DOHH2 (cell line): ENCODE results near the gene FAM72B.
"Not testable (repeated sequence)": the region's sequence is repeated elsewhere in the genome, so short reads cannot be mapped to it uniquely, and the experiment has no call there.

Experiments used
- CTCF ChIP-seq: fragments of 200-600 bp; sonication (generic); IDR thresholded peaks from one replicate; pipeline ENCODE4 v1.5.1; 2014; ENCODE audit warnings: antibody characterized with exemption, mild to moderate bottlenecking, low read depth, low read length; ENCODE audit not compliant: poor library complexity, severe bottlenecking
- EZH2phosphoT487 ChIP-seq: fragments of 200-600 bp; sonication (generic); IDR thresholded peaks from 2 replicates; pipeline ENCODE4 v1.6.1; 2017; ENCODE audit warnings: borderline replicate concordance, mild to moderate bottlenecking, antibody characterized with exemption, low read length, moderate library complexity, mixed read lengths

GRCh38 chr1:121210778-121211177, 26.6 kb upstream of the FAM72B start:
- not testable (repeated sequence) for TF ChIP-seq CTCF, EZH2phosphoT487
